IPS-NIHi11 (cell line): ENCODE data around the gene MAJIN.
"Not testable (repeated sequence)": the region's sequence is repeated elsewhere in the genome, so short reads cannot be mapped to it uniquely, and the experiment has no call there.

Source experiments
- DNase-seq: peaks from one replicate; pipeline ENCODE4 v3.0.0; 2012; ENCODE audit warnings: mixed read lengths, low spot score

The MAJIN gene

GRCh38 chr11:64990222-64990923 is 18.5 kb upstream of the MAJIN start:
- DNase-seq: no peak

- no peak for DNase-seq
These were observed 17.5 kb upstream of the MAJIN start for GRCh38 chr11:64989416-64989815.

GRCh38 chr11:64987998-64988854 is 16.3 kb upstream of the MAJIN start:
- no peak for DNase-seq

GRCh38 chr11:64983339-64983738 is 11.4 kb upstream of the MAJIN start:
- not testable (repeated sequence) for DNase-seq

- no peak for DNase-seq
These were observed 4.7 kb upstream of the MAJIN start for GRCh38 chr11:64976651-64977050.

- no peak for DNase-seq
These were observed 2.2 kb upstream of the MAJIN start for GRCh38 chr11:64974124-64974523.

- no peak for DNase-seq
These were observed 1.2 kb downstream of the MAJIN start for GRCh38 chr11:64970731-64971151.

GRCh38 chr11:64969209-64969608 is 2.7 kb downstream of the MAJIN start:
- no peak for DNase-seq

- DNase-seq: no peak
These were observed 4.5 kb downstream of the MAJIN start for GRCh38 chr11:64967375-64967774.

- no peak for DNase-seq
These were observed 8.8 kb downstream of the MAJIN start for GRCh38 chr11:64963072-64963631.

- DNase-seq: no peak
These were observed 11.2 kb downstream of the MAJIN start for GRCh38 chr11:64960719-64961118.

GRCh38 chr11:64959498-64959897 is 12.4 kb downstream of the MAJIN start:
- DNase-seq: no peak

- no peak for DNase-seq
These were observed 17.7 kb downstream of the MAJIN start for GRCh38 chr11:64954201-64954600.

- no peak for DNase-seq
These were observed 20.4 kb downstream of the MAJIN start for GRCh38 chr11:64951529-64951928.

- no peak for DNase-seq
These were observed 24.6 kb downstream of the MAJIN start for GRCh38 chr11:64947208-64947814.

GRCh38 chr11:64936539-64936938 is 35.4 kb downstream of the MAJIN start:
- DNase-seq: no peak

GRCh38 chr11:64935359-64936081 is 36.4 kb downstream of the MAJIN start, which contains the start of gene GPHA2:
Gene GPHA2, minus strand, starts transcription at chr11:64935893. Its CDS starts 433 bp downstream, at chr11:64935460.
- peak; percentile 86 for DNase-seq

GRCh38 chr11:64934682-64935358 is 37.1 kb downstream of the MAJIN start:
- DNase-seq: no peak

- DNase-seq: no peak
These were observed 37.8 kb downstream of the MAJIN start for GRCh38 chr11:64933935-64934681.

- no peak for DNase-seq
These were observed 38.5 kb downstream of the MAJIN start for GRCh38 chr11:64933213-64933934.
